Parathyroid adenoma (tissue), 2 donors: Measurements from ENCODE around the gene TMEM63C.

Experiments
- H2AFZ ChIP-seq: fragments of 300-600 bp; sonication (generic); one replicate; pipeline ENCODE4 v1.7.0; 2017; ENCODE audit warnings: antibody characterized with exemption, mild to moderate bottlenecking
- H3K27ac ChIP-seq: fragments of 300-600 bp; sonication (generic); one replicate; pipeline ENCODE4 v1.7.0; 2017
- H3K27me3 ChIP-seq: fragments of 300-600 bp; sonication (generic); one replicate; pipeline ENCODE4 v1.7.0; 2017; ENCODE audit warnings: low read length; ENCODE audit not compliant: control insufficient read depth, insufficient read depth
- H3K36me3 ChIP-seq: fragments of 300-600 bp; sonication (generic); one replicate; pipeline ENCODE4 v1.7.0; 2017; ENCODE audit warnings: low read length; ENCODE audit not compliant: control insufficient read depth, insufficient read depth
- H3K4me1 ChIP-seq: fragments of 300-600 bp; sonication (generic); one replicate; pipeline ENCODE4 v1.7.0; 2017; ENCODE audit warnings: control low read depth
- H3K4me2 ChIP-seq: fragments of 300-600 bp; sonication (generic); one replicate; pipeline ENCODE4 v1.7.0; 2017; ENCODE audit warnings: low read length
- H3K4me3 ChIP-seq: fragments of 300-600 bp; sonication (generic); one replicate; pipeline ENCODE4 v1.7.0; 2017; ENCODE audit warnings: low read depth, low read length
- H3K79me2 ChIP-seq: fragments of 300-600 bp; sonication (generic); one replicate; pipeline ENCODE4 v1.7.0; 2017; ENCODE audit warnings: control low read depth
- H3K9ac ChIP-seq: fragments of 300-600 bp; sonication (generic); one replicate; pipeline ENCODE4 v1.7.0; 2017; ENCODE audit warnings: mild to moderate bottlenecking
- H3K9me3 ChIP-seq: fragments of 300-600 bp; sonication (generic); one replicate; pipeline ENCODE4 v1.7.0; 2017; ENCODE audit warnings: low read length; ENCODE audit not compliant: control insufficient read depth
- CTCF ChIP-seq: fragments of 300-600 bp; sonication (generic); IDR thresholded peaks from one replicate; pipeline ENCODE4 v1.7.0; 2017; ENCODE audit warnings: antibody characterized with exemption, mild to moderate bottlenecking
- donor health status: primary hyperparathyroidism.

TMEM63C gene

GRCh38 chr14:77238356-77238755, 56.8 kb downstream of the TMEM63C start:
- H3K4me1 ChIP-seq: no peaks in the 10 kb centered on the region
- no peaks in the 10 kb centered on the region for H3K9me3 ChIP-seq
- no peak overlapping the region for H3K4me2 ChIP-seq
- H3K36me3 ChIP-seq: no peaks in the 10 kb centered on the region
- H2AFZ ChIP-seq: no peak overlapping the region
- no peaks in the 10 kb centered on the region for H3K27me3 ChIP-seq
- no peak overlapping the region for H3K9ac ChIP-seq
- H3K79me2 ChIP-seq: no peaks in the 10 kb centered on the region
- no peak for TF ChIP-seq CTCF
- no peak overlapping the region for H3K4me3 ChIP-seq
- H3K27ac ChIP-seq: no peak overlapping the region

- no peak for TF ChIP-seq CTCF
These were observed 57.4 kb downstream of the TMEM63C start for GRCh38 chr14:77238996-77239395.

GRCh38 chr14:77239412-77239811, 57.8 kb downstream of the TMEM63C start:
- Histone ChIP-seq H3K4me2 (no peak overlapping the region), H3K4me1 (no peaks in the 10 kb centered on the region), H3K4me3 (no peak overlapping the region), H3K36me3 (no peaks in the 10 kb centered on the region), H3K9me3 (no peaks in the 10 kb centered on the region), H3K27me3 (no peaks in the 10 kb centered on the region), H3K9ac (no peak overlapping the region), H3K79me2 (no peaks in the 10 kb centered on the region), H3K27ac (no peak overlapping the region), H2AFZ (no peak overlapping the region)
- no peak for TF ChIP-seq CTCF

More at GRCh38 chr14:77238996-77239395, 57.4 kb downstream of the TMEM63C start:
- Histone ChIP-seq H3K4me2 (no peak overlapping the region), H3K27me3 (no peaks in the 10 kb centered on the region), H3K4me1 (no peaks in the 10 kb centered on the region), H3K79me2 (no peaks in the 10 kb centered on the region), H3K4me3 (no peak overlapping the region), H2AFZ (no peak overlapping the region), H3K9ac (no peak overlapping the region), H3K36me3 (no peaks in the 10 kb centered on the region), H3K9me3 (no peaks in the 10 kb centered on the region), H3K27ac (no peak overlapping the region)

- Histone ChIP-seq H3K9ac (no peak overlapping the region), H3K4me1 (no peaks in the 10 kb centered on the region), H3K4me3 (no peak overlapping the region), H3K9me3 (no peaks in the 10 kb centered on the region), H3K79me2 (no peaks in the 10 kb centered on the region), H3K36me3 (no peaks in the 10 kb centered on the region), H3K27ac (no peak overlapping the region), H3K4me2 (no peak overlapping the region), H2AFZ (no peak overlapping the region), H3K27me3 (no peaks in the 10 kb centered on the region)
- no peak for TF ChIP-seq CTCF
These were observed 58.8 kb downstream of the TMEM63C start for GRCh38 chr14:77240336-77240915.

GRCh38 chr14:77241955-77242354, 60.4 kb downstream of the TMEM63C start:
- Histone ChIP-seq H3K27ac (no peak overlapping the region), H3K4me2 (no peak overlapping the region), H3K36me3 (no peaks in the 10 kb centered on the region), H3K9ac (no peak overlapping the region), H3K27me3 (no peaks in the 10 kb centered on the region), H3K4me3 (no peak overlapping the region), H3K79me2 (no peaks in the 10 kb centered on the region), H3K9me3 (no peaks in the 10 kb centered on the region), H3K4me1 (no peaks in the 10 kb centered on the region), H2AFZ (no peak overlapping the region)
- TF ChIP-seq CTCF: no peak
